OCI-LY7 (cell line): ENCODE results near the gene SLC26A11. TPM values are rescaled to one million over a fixed set of nuclear protein-coding genes. Genes with fewer than 3 reads are reported as not detected.

Experiments
- BruUV-seq: library from RNA; stranded (reverse); fragments of 400-500 nt; replicated peaks from 2 replicates; lab custom pipeline; 2021; lab: Mats Ljungman, UMichigan
- CTCF ChIA-PET: fragments of 300-600 bp; sonication (Branson Sonifier 250); formaldehyde crosslinking; loops from one replicate; lab custom pipeline; 2022; ENCODE audit warnings: antibody characterized with exemption; ENCODE audit not compliant: unreplicated experiment; lab: Charles Lee
- POLR2A ChIA-PET: fragments of 300-600 bp; sonication (Branson Sonifier 250); formaldehyde crosslinking; loops from one replicate; lab custom pipeline; 2022; ENCODE audit warnings: antibody characterized with exemption; lab: Charles Lee
- DNase-seq: peaks from one replicate; pipeline ENCODE4 v3.0.0-alpha.2; 2015; ENCODE audit warnings: low spot score
- H2AFZ ChIP-seq: fragments of 200-600 bp; sonication (generic), shearing (Covaris generic); 2 replicates; pipeline ENCODE4 v1.6.1; 2014; ENCODE audit warnings: mild to moderate bottlenecking, antibody characterized with exemption, low read length, moderate library complexity
- H3K27ac ChIP-seq: fragments of 200-600 bp; sonication (generic); 2 replicates; pipeline ENCODE4 v1.5.1; 2014; ENCODE audit warnings: mixed run types, low read depth, mild to moderate bottlenecking, moderate library complexity, low read length, inconsistent platforms; ENCODE audit not compliant: poor library complexity, severe bottlenecking
- H3K36me3 ChIP-seq: fragments of 200-600 bp; sonication (generic); 2 replicates; pipeline ENCODE4 v1.6.1; 2014; ENCODE audit warnings: mild to moderate bottlenecking, antibody characterized with exemption, low read length, moderate library complexity, mixed read lengths; ENCODE audit not compliant: insufficient read depth
- H3K4me1 ChIP-seq: fragments of 200-600 bp; sonication (generic); 2 replicates; pipeline ENCODE4 v1.5.1; 2014; ENCODE audit warnings: mild to moderate bottlenecking, low read length; ENCODE audit not compliant: insufficient read depth, poor library complexity, severe bottlenecking
- H3K4me2 ChIP-seq: fragments of 200-600 bp; sonication (generic); 2 replicates; pipeline ENCODE4 v1.6.1; 2014; ENCODE audit warnings: mild to moderate bottlenecking, low read length
- H3K4me3 ChIP-seq: fragments of 200-600 bp; sonication (generic); 2 replicates; pipeline ENCODE4 v1.5.1; 2014; ENCODE audit warnings: mild to moderate bottlenecking, low read depth, low read length; ENCODE audit not compliant: poor library complexity, severe bottlenecking
- H3K79me2 ChIP-seq: fragments of 200-600 bp; sonication (generic); 2 replicates; pipeline ENCODE4 v1.6.1; 2016; ENCODE audit warnings: low read depth, mild to moderate bottlenecking, low read length, moderate library complexity, mixed read lengths; ENCODE audit not compliant: insufficient read depth
- H3K9me2 ChIP-seq: fragments of 200-600 bp; sonication (generic); 2 replicates; pipeline ENCODE4 v1.6.1; 2016; ENCODE audit warnings: mild to moderate bottlenecking, low read length, mixed read lengths; ENCODE audit not compliant: insufficient read depth
- H3K9me3 ChIP-seq: fragments of 200-600 bp; sonication (generic); 2 replicates; pipeline ENCODE4 v1.6.1; 2014; ENCODE audit warnings: mild to moderate bottlenecking, mixed run types, low read length, mixed read lengths
- H4K20me1 ChIP-seq: fragments of 200-600 bp; sonication (generic); 2 replicates; pipeline ENCODE4 v1.6.1; 2014; ENCODE audit warnings: mild to moderate bottlenecking, antibody characterized with exemption, low read length, moderate library complexity, mixed read lengths; ENCODE audit not compliant: insufficient read depth
- CTCF ChIP-seq: fragments of 200-600 bp; sonication (generic); conservative IDR thresholded peaks from 2 replicates; pipeline ENCODE4 v1.5.1; 2014; ENCODE audit warnings: mild to moderate bottlenecking, antibody characterized with exemption, low read length, moderate library complexity, mixed read lengths
- EZH2phosphoT487 ChIP-seq: fragments of 200-600 bp; sonication (generic); IDR thresholded peaks from 2 replicates; pipeline ENCODE4 v1.6.1; 2018; ENCODE audit warnings: low read depth, borderline replicate concordance, mild to moderate bottlenecking, mixed run types, antibody characterized with exemption, low read length, moderate library complexity, mixed read lengths
- intact Hi-C: fragments of 100-400 bp; cut with micrococcal nuclease; formaldehyde crosslinking; loops from one replicate; pipeline ENCODE4 v1.10.0; 2022; ENCODE audit not compliant: unreplicated experiment
- total RNA-seq, 2 experiments: library from RNA; depleted of rRNA in 1 of 2; stranded (reverse); fragments of >200 nt in 1 of 2; shearing (Covaris generic) in 1 of 2; gene quantifications; 2 replicates each; pipeline ENCODE4 v1.2.3, GENCODE V29; 2014 to 2022

The SLC26A11 gene
- total RNA-seq, 2 experiments from 2014 or later, result 3.5 to 4.1 TPM

- H3K4me3 ChIP-seq, result no peak overlapping the region
- H3K4me2 ChIP-seq, result no peak overlapping the region
- H3K9me2 ChIP-seq, result no peaks in the 10 kb centered on the region
- DNase-seq, result no peak
- no peak overlapping the region for H3K27ac ChIP-seq
- BruUV-seq, result no TSS peak
- no peak for TF ChIP-seq CTCF
- H4K20me1 ChIP-seq, result no peaks in the 10 kb centered on the region
- H2AFZ ChIP-seq, result no peak overlapping the region
- peaks cover 9% of the 10 kb centered on the region for H3K4me1 ChIP-seq
- ChIA-PET CTCF (no interaction called here), POLR2A (no interaction called here)
- intact Hi-C loops, result no loop called here
- no peaks in the 10 kb centered on the region for H3K9me3 ChIP-seq
- no peaks in the 10 kb centered on the region for H3K36me3 ChIP-seq
- no peaks in the 10 kb centered on the region for H3K79me2 ChIP-seq
These were observed 3.7 kb downstream of the SLC26A11 start for GRCh38 chr17:80223838-80224497.

GRCh38 chr17:80224683-80225082 is 4.5 kb downstream of the SLC26A11 start:
- no peaks in the 10 kb centered on the region for H3K36me3 ChIP-seq
- H4K20me1 ChIP-seq, result no peaks in the 10 kb centered on the region
- H3K9me3 ChIP-seq, result no peaks in the 10 kb centered on the region
- DNase-seq, result no peak
- H3K4me1 ChIP-seq, result peaks cover 1% of the 10 kb centered on the region
- BruUV-seq, result no TSS peak
- TF ChIP-seq EZH2phosphoT487 (no peak), CTCF (no peak)
- H3K4me3 ChIP-seq, result no peak overlapping the region
- ChIA-PET POLR2A (no interaction called here), CTCF (no interaction called here)
- H3K27ac ChIP-seq, result no peak overlapping the region
- H3K79me2 ChIP-seq, result no peaks in the 10 kb centered on the region
- intact Hi-C loops, result no loop called here
- H3K9me2 ChIP-seq, result no peaks in the 10 kb centered on the region
- no peak overlapping the region for H2AFZ ChIP-seq
- H3K4me2 ChIP-seq, result no peak overlapping the region

GRCh38 chr17:80225230-80225629 is 5.0 kb downstream of the SLC26A11 start:
- H3K79me2 ChIP-seq, result no peaks in the 10 kb centered on the region
- no peaks in the 10 kb centered on the region for H3K9me3 ChIP-seq
- DNase-seq, result no peak
- H4K20me1 ChIP-seq, result no peaks in the 10 kb centered on the region
- H3K4me3 ChIP-seq, result no peak overlapping the region
- ChIA-PET POLR2A (no interaction called here), CTCF (no interaction called here)
- no TSS peak for BruUV-seq
- intact Hi-C loops, result no loop called here
- no peak overlapping the region for H3K4me2 ChIP-seq
- no peak overlapping the region for H3K27ac ChIP-seq
- no peaks in the 10 kb centered on the region for H3K36me3 ChIP-seq
- H2AFZ ChIP-seq, result no peak overlapping the region
- H3K9me2 ChIP-seq, result no peaks in the 10 kb centered on the region
- H3K4me1 ChIP-seq, result no peaks in the 10 kb centered on the region
- no peak for TF ChIP-seq CTCF
- TF ChIP-seq EZH2phosphoT487, result no peak
